ENCODE results near the gene MYOZ3. TPM values are rescaled to one million over a fixed set of nuclear protein-coding genes. Genes with fewer than 3 reads are reported as not detected.

Gene MYOZ3
- total RNA-seq, 4 donors from 2014 or later, result 0.22 TPM; not detected in 3

GRCh38 chr5:150636391-150637244 is 24.4 kb upstream of the MYOZ3 start:
- TF ChIP-seq CTCF (IDR thresholded peaks at IDR 0.05; ENCODE audit: low read depth), result no peak

DNA sequence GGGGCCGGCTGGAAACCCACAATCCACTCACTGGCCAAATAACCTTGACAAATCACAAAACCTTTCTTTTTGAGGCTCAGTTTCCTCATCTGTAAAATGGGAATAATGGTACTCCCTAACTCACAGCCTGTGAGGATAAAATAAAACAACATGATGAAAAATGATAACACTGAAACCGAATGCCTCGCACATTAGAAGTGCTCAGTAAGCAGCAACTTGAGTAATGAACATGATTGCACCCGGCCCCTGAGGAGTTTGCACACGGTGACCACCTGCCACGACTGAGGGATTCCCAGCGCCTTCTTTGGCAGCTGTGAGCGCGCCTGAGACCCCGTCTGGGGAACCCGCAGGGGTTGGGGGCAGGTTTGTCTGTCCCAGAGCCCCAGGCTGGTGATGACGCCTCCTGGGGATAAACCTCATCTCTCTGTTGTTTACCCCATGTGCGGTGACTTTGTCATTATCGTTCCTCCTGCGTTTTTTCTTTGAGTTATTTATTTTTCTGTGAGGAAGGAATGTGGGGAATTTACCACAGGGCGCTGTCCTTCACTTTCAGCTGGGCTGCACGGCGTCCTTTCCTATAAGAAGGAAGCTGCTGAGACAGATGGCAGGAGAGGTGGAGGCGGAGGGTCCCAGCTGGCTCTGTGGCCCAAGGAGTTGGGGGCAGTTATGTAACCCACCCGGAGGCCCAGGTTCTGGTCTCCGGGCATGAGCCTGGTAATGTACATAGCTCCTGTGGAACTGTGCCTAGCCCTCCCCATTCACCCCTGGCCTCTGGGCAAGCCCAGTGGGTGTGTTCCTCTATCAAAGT is 23.6 kb upstream of the MYOZ3 start:
- no peak for TF ChIP-seq CTCF (IDR thresholded peaks at IDR 0.05; ENCODE audit: low read depth)

DNA sequence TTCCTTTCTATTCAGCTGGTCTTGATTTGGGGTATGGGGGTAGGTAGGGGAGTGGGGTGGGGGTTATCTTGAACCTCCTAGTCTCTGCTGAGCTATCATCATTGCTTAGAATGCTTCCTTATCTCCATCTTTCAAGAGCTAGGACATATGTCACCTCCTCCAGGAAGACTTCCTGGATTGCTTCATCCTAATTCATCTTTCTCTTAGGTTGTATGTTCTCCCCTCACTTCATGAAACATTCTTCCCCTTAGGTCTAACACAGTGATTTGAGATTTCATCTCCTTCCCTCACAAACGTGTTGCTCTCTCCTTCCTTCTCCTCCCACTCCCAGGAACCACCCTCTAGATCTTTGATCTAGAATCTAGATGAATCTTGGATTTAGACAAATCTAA is 23.0 kb upstream of the MYOZ3 start:
- TF ChIP-seq CTCF (IDR thresholded peaks at IDR 0.05; ENCODE audit: low read depth), result no peak

- TF ChIP-seq CTCF (IDR thresholded peaks at IDR 0.05; ENCODE audit: low read depth), result no peak
Measured at GRCh38 chr5:150638488-150639376, 22.3 kb upstream of the MYOZ3 start.

- TF ChIP-seq CTCF (IDR thresholded peaks at IDR 0.05; ENCODE audit: low read depth), result no peak
Measured at GRCh38 chr5:150639377-150639692, 21.7 kb upstream of the MYOZ3 start.

GRCh38 chr5:150639751-150640150 is 21.3 kb upstream of the MYOZ3 start:
- TF ChIP-seq CTCF (IDR thresholded peaks at IDR 0.05; ENCODE audit: low read depth), result no peak
